HL-60/S4 treated with retinoic acid at 250 ng/mL for 4 days and 3 days (cell line): ENCODE data around the gene SELENON.

Experiments
- in situ Hi-C: fragments of 300-500 bp; cut with MboI; formaldehyde crosslinking; loops from 2 replicates; pipeline ENCODE4 v1.7.0; 2022; ENCODE audit warnings: low sequenced_read_pairs

The SELENON gene

DNA sequence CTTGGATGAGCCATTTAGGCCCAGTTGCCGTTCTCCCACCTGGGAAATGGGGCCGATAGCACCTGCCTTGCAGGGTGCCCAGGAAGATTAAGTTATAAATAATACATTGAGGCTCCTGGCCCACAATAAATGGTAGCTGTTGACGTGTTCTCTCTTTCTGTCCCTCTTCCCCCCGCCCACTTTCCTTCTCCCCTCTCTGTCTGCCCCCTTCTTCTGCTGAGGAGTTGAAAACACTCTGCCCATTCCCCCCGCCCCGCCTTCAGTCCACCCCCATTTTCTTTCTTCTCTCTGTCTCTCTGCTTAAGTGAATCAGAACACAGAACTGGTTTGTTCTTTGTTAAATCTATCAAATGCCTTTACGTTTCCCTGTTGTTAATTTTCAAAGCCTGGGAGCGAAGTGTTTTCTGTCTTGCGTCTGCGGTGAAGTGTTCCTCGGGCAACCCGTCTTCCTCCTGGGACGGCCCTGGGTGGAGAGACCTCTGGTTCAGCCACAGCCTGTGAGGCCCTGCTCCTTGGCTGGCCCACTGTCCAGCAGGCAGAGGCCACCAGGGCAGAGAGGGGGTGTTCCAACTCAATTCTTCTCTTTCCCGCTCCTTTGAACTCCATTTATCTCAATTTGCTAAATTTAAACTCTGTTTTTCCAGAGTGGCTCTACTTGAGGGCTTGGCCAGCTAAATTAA is 29.3 kb upstream of the SELENON start:
- in situ Hi-C loops, result no loop called here

DNA sequence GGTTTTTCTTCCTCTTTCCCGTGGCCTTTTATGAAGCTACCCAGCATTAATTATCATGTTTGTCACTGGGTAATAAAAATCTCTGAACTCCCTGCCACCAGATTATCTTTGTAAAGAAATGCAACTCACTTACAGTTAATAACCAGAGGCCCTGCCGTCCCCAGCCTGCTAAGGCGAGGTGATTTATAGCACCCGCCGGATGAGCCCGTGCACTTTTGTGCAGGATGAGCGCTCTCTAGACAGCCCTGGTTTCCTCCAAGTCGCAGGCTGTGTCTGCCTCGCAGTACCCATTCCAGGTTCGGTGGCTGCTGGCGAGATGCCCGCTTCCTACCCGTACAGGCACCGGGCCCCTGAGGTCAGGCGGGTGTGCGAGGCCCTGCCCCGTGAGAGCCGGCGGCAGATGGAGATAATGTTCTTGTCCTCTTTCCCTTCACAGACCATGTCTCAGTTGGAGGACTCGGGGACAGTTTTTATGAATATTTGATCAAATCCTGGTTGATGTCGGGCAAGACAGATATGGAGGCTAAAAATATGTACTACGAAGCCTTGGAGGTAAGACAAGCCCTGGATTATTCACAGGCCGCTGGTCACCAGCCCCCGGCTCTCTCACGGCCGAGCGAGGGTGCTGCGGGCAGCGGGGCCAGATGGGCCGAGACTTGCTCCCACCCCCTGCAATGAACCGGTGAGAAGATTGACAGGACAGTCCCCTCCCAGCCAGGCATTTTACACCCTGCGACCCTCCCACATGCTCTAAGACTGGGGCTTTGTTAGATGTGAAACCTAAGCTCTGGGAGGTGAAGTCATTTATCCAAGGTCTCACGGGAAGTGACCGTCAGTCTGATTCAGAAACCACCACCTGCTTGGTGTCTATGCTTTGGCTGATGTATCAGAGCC is 28.5 kb upstream of the SELENON start:
- in situ Hi-C loops, result no loop called here

DNA sequence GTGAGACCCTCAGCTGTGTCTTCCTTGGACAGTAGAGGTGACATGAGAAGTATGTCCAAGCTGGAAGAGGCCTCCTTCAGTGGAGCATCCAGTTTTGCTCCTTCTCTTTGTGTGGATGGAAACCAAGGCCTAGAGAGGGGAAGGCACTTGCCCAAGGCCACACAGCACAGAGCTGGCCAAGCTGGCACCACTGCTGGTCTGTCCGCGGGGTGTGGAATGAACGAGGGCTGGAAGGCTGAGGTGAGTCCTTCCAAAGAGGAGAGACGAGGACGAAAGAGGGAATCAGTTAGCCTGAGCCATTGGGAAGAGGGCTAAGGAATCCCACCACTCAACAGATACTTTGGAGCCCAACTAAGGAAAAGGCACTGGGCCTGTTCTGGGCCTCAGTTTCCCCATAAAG is 27.8 kb upstream of the SELENON start:
- in situ Hi-C loops, result no loop called here

DNA sequence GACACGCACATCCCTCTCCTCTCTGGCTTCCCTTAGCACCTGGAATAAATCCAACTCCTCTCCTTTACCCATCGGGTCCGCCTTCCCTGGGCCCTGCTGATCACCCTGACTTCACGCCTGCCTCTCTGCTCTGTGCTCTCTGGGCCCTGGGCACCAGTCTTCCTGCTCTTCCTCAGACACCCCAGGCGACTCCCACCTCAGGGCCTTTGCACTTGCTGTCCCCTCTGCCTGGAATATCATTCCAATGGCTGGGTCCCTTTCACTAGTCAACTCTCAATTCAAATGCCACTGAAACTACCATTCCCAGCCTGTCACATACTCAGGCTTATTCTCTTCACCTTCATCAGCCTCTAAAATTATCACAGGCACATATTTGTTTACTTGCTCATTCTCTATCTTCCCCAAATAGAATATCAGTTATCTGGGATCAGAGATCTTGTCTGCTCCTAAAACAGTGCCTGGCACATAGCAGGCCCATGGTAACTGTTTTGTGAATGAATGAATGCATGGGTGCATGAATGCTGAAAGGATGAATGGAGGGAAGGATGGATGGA is 27.2 kb upstream of the SELENON start:
- in situ Hi-C loops, result no loop called here

DNA sequence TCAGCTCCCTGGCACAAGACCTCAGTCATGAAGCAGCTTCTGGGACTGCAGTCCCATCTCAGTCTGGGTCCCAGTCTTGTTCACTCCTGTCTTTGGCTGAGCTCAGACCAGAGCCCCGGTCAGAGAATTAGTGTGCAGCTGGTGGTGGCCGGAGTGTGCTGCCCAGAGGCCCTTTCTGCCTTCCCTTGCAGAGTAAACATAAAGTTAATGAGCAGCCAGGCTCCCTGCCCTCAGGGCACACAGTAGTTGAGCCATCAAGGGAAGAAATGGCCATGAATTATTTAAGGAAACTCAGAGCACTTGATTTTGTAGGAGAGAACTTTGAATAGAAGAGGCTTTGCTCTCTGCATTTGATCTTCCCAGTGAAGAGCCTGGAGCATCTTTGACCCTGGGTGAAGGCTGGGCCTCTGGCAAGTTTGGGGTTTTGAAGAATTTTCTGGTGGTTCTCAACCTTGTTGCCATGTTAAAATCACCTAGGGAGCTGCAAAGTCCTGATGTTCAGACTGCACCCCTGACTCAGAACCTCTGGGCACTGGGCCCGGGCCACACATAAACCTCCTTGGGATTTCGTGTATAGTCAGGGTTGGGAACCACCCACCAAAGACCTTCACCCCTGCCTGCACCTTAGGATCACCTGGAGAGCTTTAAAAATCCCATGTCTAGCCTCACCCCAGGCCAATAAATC is 26.4 kb upstream of the SELENON start:
- in situ Hi-C loops, result no loop called here

DNA sequence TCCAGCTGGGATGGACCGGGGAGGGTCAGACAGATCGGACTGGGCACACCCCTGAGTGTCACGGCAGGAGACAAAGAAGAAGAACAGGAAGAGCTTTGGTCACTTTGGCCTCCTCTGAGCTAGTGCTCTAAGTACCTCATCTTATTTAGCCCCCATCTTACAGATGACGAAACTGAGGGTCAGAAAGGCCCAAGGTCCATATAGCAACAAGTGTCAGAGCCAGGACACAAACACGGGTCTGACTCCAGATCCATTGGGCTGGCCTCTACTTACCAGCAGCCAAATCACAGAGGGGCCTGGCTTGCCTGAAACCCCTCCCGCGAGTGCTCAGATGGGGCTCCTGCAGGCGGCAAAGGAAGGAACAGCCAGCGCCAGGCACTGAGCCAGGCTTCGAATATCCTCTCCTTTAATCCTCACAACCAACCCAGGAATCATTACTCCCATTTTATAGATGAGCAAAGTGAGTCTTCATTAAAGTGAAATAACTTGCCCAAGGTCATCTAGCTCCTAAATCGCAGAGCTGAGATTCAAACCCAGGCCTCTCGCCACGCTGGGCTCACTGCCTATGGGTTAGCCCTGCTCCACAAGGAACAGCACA is 25.7 kb upstream of the SELENON start:
- in situ Hi-C loops, result no loop called here

DNA sequence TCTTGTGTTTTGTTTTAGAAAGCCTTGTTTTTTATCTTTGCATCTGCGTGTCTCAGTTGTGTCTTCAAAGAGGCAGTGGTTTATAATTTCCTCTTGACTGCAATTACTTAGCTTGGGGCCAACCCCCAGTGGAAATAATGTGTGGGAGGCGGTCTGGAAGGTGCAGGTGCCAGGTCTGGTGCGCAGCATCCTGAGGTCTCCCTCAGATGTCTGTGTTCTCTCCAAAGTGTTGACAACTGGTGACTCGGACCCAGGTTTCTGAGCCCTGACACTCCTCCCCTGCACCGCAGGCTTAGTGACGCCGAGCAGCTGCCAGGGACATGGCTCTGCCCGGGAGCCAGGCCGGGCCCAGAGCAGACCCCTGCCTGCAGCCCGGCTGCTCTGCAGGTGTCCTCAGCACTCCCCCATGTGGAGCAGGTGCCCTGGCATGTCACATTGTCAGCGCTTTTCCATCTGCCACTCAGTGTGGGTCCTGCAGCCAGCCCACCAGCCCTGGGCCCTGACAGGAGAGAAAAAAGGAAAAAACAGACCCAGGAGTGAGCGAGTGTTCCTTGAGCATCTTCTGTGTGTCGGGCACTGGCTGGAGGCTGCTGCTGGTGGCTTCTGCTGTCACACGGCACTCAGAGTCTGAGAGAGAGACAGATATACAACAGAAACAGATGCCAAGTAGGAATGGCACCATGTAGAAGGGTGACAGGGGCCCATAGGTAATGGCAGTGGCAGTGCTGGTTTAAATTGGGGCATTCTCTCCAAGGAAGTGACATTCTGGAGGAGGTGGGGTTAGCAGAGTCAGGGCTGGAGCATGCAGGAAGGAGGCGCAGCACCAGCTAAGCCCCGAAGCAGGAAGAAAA is 24.8 kb upstream of the SELENON start:
- in situ Hi-C loops, result loop anchor here (25.0 kb wide), 1 partner anchor 363 kb away; the partner anchor contains the start of gene RHCE

DNA sequence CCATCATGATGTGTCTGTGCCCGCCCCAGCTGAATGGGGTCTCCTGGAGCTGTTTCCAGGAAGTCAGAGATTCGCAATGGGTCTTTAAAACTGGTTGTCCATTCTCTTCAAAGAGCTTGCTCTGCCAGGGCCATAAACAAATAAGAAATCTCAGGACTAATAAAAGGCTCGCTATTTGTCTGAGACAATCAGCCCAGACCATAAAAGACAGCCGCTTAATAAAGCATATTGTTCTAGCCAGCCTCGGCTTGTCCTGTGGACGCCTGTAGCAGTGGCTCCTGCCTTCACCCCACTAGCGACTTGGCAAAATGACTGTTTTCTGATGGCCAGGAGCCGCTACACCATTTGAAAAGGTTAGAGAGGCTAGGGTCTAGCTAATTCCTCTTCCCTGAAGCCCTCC is 20.6 kb upstream of the SELENON start:
- in situ Hi-C loops, result loop anchor here (25.0 kb wide), 1 partner anchor 367 kb away; the partner anchor contains the start of gene RHCE

DNA sequence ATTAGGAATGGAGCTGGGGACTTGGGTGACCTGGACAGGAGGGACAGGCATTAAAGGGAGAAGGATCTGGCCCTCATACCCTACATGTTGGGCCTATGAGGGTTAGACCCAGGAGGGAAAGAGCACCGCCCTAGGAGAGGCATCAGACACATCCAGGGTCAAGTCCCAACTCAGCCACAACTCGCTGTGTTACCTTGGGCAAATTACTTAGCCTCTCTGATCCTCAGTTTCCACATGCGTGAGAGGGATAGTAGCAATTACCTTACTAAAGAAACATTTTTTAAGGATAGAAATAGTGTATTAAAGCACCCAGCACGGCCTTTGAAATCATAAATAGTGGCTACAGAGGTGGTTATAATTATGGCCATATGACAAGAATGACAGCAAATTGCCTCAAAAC is 20.1 kb upstream of the SELENON start:
- in situ Hi-C loops, result loop anchor here (25.0 kb wide), 1 partner anchor 368 kb away; the partner anchor contains the start of gene RHCE

DNA sequence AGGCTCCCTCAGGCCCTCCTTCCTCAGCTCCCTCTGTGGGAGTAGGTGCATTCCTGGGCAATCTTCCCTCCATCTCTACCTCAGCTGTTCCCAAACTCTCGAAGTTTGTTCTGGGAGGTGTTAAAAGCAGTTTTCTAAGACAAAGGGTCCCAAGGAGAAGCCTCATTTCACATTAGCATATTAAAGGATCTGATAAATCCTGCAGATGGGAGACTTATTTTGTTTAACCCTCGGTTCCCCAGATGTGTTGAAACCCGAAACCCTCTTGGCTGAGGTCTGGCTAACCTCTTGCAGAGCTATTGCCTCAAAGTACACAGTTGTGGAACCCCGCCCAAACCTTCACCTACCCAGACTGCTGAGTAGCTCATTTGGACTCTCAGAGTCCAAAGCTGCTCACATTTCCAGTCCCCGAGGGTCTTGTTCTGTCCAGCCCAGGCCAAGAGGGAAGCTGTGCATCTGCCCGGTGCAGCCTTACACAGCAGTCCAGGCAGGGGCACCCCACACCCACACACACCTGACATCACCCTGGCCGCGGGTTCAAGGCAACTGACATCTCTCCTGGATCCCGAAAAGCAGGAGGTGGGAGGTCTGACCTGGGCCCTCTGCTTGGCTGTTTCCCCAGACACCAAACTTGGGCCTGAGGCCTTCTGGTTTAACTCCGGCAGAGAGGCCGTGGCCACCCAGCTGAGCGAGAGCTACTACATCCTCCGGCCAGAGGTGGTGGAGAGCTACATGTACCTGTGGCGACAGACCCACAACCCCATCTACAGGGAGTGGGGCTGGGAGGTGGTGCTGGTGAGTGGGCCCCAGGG is 19.5 kb upstream of the SELENON start:
- in situ Hi-C loops, result loop anchor here (25.0 kb wide), 1 partner anchor 368 kb away; the partner anchor contains the start of gene RHCE

DNA sequence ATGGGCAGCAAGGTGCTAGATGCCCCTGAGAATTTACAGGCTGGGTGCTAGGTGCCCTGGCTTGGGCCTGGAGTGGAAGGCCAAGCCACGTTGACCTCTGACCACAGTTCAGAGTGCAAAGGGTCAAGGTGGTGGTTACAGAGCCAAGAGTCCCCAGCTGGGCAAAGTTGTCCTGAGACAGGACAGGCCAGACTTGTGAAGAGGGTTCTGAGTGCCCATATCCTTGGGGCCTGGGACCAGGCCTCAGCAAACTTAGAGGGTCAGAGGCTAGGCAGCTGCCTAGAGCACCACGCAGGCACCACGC is 18.9 kb upstream of the SELENON start:
- in situ Hi-C loops, result loop anchor here (25.0 kb wide), 1 partner anchor 369 kb away; the partner anchor contains the start of gene RHCE

DNA sequence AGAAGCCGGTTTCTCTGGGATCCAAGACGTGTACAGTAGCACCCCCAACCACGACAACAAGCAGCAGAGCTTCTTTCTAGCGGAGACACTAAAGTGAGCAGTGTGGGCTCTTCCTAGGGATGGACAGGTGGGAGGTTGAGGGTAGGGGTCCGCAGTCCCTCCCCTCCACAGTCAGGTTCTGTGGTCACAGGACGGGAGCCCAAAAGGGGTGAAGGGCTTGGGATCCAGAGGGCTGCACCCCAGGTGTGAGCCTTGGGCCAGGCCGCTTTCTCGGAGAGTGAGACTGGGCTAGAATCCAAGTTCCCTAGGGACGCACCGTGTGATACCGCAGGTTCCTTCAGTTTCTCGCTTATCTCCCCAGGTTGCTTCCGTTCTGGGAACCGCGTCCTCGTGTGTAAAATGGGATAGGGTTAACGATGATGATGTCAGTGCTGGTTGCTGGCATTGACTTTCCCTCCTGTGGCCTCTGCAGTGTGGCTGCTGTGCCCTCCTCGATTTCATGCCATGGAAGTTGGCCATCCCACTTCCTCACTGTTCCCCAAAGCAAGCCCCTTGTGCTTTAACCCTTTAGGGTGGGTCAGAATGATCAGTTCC is 17.3 kb upstream of the SELENON start:
- in situ Hi-C loops, result loop anchor here (25.0 kb wide), 1 partner anchor 370 kb away; the partner anchor contains the start of gene RHCE

DNA sequence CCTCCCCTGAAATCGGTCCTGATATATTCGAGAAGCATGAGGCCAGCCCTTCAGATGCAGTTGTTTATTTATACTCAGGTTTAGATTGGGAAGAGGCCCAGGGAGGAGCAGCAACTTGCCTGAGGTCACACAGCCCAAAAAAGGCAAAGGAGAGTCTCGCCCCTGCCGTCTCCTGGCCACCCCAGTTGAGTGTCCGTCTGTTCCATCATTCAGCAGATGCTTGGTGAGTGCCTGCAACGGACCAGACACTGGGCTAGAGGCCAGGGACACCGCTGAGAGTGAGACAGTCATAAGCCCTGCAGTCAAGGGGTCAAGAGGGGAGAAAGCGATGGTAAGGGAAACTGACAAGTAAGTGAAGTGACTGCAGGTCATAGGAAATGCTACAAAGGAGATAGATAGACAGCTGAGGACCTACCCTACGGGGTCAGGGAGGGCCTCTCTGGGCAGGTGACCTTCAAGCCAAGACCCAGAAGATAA is 15.4 kb upstream of the SELENON start:
- in situ Hi-C loops, result loop anchor here (25.0 kb wide), 1 partner anchor 372 kb away; the partner anchor contains the start of gene RHCE

DNA sequence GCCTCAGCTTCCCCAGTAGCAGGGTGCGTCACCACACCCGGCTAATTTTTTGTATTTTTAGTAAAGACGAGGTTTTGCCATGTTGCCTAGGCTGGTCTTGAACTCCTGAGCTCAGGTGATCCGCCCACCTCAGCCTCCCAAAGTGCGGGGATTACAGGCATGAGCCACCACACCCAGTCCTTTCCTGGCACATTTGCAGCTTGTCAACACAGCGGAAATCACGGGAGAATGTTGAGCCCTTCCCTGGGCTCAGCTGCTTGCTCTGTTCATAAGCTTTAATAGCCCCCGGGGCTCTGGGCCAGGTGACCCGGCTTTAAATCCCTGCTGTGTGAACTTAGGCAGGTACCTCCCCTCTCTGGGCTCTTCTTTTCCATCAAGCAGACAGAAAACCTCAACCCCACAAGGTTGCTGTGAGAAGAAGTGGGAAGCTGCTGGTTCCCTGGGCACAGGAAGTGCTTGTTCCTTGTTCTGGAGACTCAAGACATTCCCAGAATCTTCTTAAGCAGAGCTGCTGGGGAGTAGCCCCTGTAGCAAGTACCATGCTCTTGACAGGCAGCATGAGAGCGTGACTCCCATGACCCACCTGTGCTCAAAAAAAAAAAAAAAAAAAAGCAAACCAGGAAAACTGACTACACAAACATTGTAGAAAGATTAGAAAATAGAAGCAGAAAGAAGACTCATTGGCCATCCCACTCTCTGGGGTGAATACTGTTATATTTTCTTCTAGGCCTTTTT is 14.5 kb upstream of the SELENON start:
- in situ Hi-C loops, result loop anchor here (25.0 kb wide), 1 partner anchor 373 kb away; the partner anchor contains the start of gene RHCE

DNA sequence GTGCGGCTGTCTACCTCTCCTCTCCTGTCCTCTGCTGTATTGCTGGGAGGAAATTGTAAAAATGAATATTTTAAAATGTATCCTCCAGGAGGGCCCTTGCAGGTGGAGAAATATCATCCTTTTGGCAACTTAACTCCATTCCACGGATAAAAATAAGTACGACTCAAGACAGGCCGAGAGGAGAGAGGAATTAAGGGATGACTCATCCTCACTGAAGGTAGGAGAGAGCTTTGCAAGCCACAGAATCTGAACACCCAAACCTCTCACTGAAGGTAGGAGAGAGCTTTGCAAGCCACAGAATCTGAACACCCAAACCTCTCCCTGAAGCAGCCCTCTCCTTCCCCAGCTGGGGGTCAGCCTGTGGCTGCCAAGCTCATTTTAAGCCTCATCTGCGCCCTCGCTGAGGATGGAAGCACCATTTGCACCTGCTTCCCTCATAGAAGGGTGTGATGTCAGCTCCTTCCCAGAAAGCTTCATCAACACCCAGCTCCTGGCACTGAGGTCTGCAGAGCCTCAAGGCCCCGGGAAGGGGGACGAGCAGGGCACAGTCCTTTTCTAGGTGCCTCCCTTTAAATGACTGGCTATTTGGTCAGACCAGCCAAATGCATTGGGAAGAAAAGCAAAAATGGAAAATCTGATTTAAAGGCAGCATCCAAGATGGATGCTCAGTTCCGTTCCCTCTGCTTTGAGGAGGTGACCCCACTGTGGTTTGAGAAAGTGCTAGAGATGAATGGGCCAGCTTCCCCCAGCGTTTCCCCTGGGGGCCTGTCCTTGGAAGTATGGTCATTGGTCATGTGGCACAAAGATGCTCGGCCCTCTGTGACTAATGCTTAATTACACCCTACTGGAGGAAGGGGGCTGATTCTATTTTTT is 12.9 kb upstream of the SELENON start:
- in situ Hi-C loops, result loop anchor here (25.0 kb wide), 1 partner anchor 375 kb away; the partner anchor contains the start of gene RHCE

DNA sequence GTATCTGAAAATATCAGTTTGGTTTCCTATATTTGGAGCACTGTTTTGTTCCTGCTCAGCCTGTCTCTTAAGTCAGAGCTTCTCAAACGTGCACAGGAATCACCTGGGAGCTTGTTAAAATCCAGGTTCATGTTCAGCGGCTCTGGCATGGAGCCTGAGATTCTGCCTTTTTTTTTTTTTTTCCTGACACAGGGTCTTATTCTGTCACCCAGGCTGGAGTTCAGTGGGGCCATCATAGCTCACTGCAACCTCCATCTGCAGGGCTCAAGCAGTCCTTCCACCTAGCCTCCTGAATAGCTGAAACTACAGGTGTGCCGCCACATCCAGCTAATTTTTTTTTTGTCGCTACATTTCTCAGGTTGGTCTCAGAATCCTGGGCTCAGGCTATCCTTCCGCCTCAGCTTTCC is 12.2 kb upstream of the SELENON start:
- in situ Hi-C loops, result loop anchor here (25.0 kb wide), 1 partner anchor 375 kb away; the partner anchor contains the start of gene RHCE
